Peyer's patch (tissue), 4 donors: ENCODE results near the gene C9orf50. TPM values are rescaled to one million over a fixed set of nuclear protein-coding genes. Genes with fewer than 3 reads are reported as not detected.

Source experiments
- DNase-seq, 3 donors: peaks; one replicate each; pipeline ENCODE4 v3.0.0-alpha.2; 2017 to 2019
- H3K27ac ChIP-seq, 4 donors: fragments of 200-600 bp; sonication (generic); one replicate each; pipeline ENCODE4 v1.5.1; 2016 to 2019
- H3K27me3 ChIP-seq, 2 donors: fragments of 200-600 bp; sonication (generic); one replicate each; pipeline ENCODE4 v1.5.1; 2019
- H3K36me3 ChIP-seq, 3 donors: fragments of 200-600 bp; sonication (generic); one replicate each; pipeline ENCODE4 v1.5.1; 2016 to 2019
- H3K4me1 ChIP-seq, 4 donors: fragments of 200-600 bp; sonication (generic); one replicate each; pipeline ENCODE4 v1.5.1; 2016 to 2019
- H3K4me3 ChIP-seq, 4 donors: fragments of 200-600 bp; sonication (generic); 1 replicate in 3 of 4; 2 replicates in 1 of 4; pipeline ENCODE4 v1.5.1; 2016 to 2019; ENCODE audit warnings: mild to moderate bottlenecking in 1 of 4
- H3K9me3 ChIP-seq, 4 donors: fragments of 200-600 bp; sonication (generic); one replicate each; pipeline ENCODE4 v1.5.1; 2016 to 2019; ENCODE audit warnings: mild to moderate bottlenecking in 1 of 4
- POLR2A ChIP-seq, 2 donors: fragments of 450-650 bp; IDR thresholded peaks; one replicate each; pipeline ENCODE4 v1.5.1; 2017; ENCODE audit warnings: antibody characterized with exemption in 2 of 2, mild to moderate bottlenecking in 2 of 2, moderate library complexity in 2 of 2
- total RNA-seq, 4 donors: library from RNA; depleted of rRNA; stranded (reverse); fragments of >200 nt; gene quantifications; one replicate each; pipeline ENCODE4 v1.1.0, GENCODE V29; 2016
- TF ChIP-seq, protein P1 (sequence below), 6 experiments: fragments of 450-650 bp in 4 of 6; fragments of 200-600 bp in 2 of 6; sonication (generic) in 1 of 6; IDR thresholded peaks; one replicate each; pipeline ENCODE4 v1.5.1; 2017 to 2019; ENCODE audit warnings: antibody characterized with exemption in 6 of 6, mild to moderate bottlenecking in 3 of 6, moderate library complexity in 1 of 6

C9orf50 gene
- total RNA-seq, 4 donors from 2014 or later = not detected

DNA sequence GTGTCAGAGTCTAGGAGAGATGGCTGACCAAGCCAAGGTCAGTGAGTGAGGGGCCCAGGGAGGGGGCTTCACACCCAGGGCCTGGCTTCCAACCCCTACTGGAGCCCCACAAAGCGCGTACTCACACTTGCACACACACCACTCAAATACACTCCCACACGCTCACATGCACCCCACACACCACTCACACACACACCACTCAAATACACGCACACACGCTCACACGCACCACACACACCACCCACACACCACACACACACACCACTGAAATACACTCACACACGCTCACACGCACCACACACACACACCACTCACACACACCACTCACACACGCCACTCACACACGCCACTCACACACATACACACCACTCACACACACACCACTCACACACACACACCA is 26.7 kb upstream of the C9orf50 start:
- no peaks in the 10 kb centered on the region for H3K4me1 ChIP-seq
- no peaks in the 10 kb centered on the region for H3K36me3 ChIP-seq
- TF ChIP-seq, protein P1, sequence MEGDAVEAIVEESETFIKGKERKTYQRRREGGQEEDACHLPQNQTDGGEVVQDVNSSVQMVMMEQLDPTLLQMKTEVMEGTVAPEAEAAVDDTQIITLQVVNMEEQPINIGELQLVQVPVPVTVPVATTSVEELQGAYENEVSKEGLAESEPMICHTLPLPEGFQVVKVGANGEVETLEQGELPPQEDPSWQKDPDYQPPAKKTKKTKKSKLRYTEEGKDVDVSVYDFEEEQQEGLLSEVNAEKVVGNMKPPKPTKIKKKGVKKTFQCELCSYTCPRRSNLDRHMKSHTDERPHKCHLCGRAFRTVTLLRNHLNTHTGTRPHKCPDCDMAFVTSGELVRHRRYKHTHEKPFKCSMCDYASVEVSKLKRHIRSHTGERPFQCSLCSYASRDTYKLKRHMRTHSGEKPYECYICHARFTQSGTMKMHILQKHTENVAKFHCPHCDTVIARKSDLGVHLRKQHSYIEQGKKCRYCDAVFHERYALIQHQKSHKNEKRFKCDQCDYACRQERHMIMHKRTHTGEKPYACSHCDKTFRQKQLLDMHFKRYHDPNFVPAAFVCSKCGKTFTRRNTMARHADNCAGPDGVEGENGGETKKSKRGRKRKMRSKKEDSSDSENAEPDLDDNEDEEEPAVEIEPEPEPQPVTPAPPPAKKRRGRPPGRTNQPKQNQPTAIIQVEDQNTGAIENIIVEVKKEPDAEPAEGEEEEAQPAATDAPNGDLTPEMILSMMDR (IDR thresholded peaks at IDR 0.05) = no peak
- TF ChIP-seq POLR2A (IDR thresholded peaks at IDR 0.05) = no peak
- H3K27ac ChIP-seq = no peak overlapping the region
- no peak for DNase-seq
- H3K27me3 ChIP-seq = no peaks in the 10 kb centered on the region
- no peak overlapping the region for H3K4me3 ChIP-seq
- H3K9me3 ChIP-seq = no peaks in the 10 kb centered on the region

DNA sequence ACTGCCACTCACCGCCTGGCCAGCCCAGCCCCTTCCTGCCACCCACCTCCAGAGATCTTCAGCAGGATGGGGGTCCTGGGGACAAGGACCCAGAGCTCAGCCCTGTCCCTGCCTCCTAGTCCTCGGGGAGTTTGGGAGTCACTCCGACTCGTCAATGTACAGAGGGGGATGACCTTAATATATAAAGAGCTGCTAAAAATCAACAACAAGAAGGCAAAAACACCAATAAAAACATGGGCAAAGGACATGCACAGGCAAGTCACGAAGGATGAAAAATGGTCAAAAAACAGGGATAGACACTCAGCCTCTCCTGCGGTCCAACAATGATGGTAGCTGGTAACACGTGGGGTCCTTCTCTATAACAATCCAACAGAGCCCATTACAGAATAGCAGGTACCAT is 25.8 kb upstream of the C9orf50 start:
- H3K4me1 ChIP-seq = no peaks in the 10 kb centered on the region
- DNase-seq = no peak
- TF ChIP-seq POLR2A (IDR thresholded peaks at IDR 0.05) = no peak
- TF ChIP-seq, protein P1 (IDR thresholded peaks at IDR 0.05) = no peak
- no peaks in the 10 kb centered on the region for H3K36me3 ChIP-seq
- no peaks in the 10 kb centered on the region for H3K9me3 ChIP-seq
- no peak overlapping the region for H3K27ac ChIP-seq
- H3K4me3 ChIP-seq = no peak overlapping the region
- no peaks in the 10 kb centered on the region for H3K27me3 ChIP-seq

DNA sequence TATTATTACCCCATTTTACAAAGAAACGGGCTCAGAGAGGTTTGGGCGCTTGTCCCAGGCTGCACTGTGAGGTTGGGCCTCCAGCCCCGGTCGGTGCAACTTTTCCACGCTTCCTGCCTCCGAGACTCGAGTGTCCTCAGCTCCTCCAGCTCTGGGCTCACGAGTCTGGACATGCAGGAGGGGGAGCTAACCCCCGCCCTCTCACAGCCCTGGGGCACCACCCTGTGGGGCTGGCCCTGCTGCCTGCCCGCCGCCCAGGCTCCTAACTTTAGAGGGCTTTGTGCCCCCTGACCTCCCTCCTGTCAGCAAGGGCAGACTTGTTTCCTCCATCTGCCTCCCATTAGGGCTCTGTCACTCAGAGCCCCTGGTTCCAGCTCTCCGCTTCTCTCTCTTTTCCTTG is 25.4 kb upstream of the C9orf50 start:
- DNase-seq = no peak
- Histone ChIP-seq H3K4me3 (no peak overlapping the region), H3K27ac (no peak overlapping the region), H3K36me3 (no peaks in the 10 kb centered on the region), H3K27me3 (no peaks in the 10 kb centered on the region), H3K4me1 (peaks cover 0 to 3% (median 2%) of the 10 kb centered on the region in 4 donors), H3K9me3 (no peaks in the 10 kb centered on the region)
- TF ChIP-seq POLR2A (IDR thresholded peaks at IDR 0.05) = no peak

DNA sequence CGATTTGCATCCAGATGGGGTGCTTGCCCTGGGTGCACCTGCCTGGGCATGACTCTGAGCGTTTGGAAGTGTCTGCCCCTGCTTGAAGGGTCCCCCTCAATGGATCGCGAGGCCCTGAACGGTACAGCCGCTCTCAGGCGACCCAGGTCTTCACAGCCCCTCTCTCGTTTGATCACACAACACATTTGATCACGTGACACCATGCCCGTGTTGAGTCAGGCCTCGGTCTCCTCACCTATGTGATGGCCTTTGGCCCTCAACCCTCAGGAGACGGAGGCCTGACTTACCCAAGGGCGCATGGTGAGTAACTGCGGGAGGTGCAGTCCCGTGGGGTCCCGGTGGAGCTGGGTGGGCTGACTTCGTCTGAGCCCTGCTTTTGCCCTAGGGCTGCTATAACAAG is 24.0 kb upstream of the C9orf50 start:
- peaks cover 0 to 17% (median 11%) of the 10 kb centered on the region in 4 donors for H3K4me1 ChIP-seq
- TF ChIP-seq, protein P1 (IDR thresholded peaks at IDR 0.05) = no peak
- TF ChIP-seq POLR2A (IDR thresholded peaks at IDR 0.05) = no peak
- H3K27ac ChIP-seq = no peak overlapping the region
- no peaks in the 10 kb centered on the region for H3K36me3 ChIP-seq
- no peak overlapping the region for H3K4me3 ChIP-seq
- no peaks in the 10 kb centered on the region for H3K27me3 ChIP-seq
- no peak for DNase-seq
- no peaks in the 10 kb centered on the region for H3K9me3 ChIP-seq

DNA sequence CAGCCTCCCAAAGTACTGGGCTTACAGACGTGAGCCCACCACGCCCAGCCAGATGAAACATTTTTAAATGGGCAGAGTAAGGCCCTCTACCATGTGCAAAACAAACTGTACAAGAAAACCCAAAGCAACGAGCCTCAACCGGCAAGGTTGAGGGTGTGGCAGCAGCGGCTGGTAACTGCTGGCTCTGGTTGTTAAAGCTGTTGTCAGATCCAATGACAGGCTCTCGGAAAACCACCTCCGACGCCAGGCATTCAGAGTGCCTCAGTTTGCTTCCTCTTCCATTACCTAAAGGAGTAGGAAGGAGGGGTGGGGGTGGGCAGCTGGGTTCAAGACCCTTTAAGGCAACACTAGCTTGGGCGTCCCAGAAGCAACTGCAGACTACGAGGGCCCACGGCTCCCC is 23.5 kb upstream of the C9orf50 start:
- no peak for DNase-seq
- TF ChIP-seq, protein P1 (IDR thresholded peaks at IDR 0.05) = no peak
- no peak for TF ChIP-seq POLR2A (IDR thresholded peaks at IDR 0.05)

DNA sequence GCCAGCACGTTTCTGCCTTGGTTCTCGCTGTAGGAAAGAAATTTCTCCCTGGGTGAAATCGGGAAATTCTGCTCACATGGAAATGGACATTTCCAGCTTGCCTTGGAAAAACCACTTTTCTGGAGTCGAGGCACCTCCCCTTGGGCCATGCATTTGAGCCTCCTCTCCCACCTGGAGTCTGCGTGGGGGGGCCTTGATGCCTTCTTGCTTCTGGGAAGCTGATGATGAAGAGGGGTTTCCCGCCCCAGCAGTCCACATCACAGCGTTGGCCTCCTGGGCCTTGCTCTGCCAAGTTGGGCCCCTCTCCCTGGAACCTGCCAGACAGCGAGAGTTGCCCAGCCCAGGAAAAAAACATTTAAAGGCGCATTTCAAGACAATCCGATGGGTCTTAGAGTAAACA is 22.8 kb upstream of the C9orf50 start:
- Histone ChIP-seq H3K4me1 (peaks cover 0 to 18% (median 11%) of the 10 kb centered on the region in 4 donors), H3K9me3 (no peaks in the 10 kb centered on the region), H3K27ac (no peak overlapping the region), H3K27me3 (no peaks in the 10 kb centered on the region), H3K4me3 (no peak overlapping the region), H3K36me3 (peaks cover 0 to 9% (median 0%) of the 10 kb centered on the region in 3 donors)
- TF ChIP-seq, protein P1 (IDR thresholded peaks at IDR 0.05) = no peak
- no peak for TF ChIP-seq POLR2A (IDR thresholded peaks at IDR 0.05)
- no peak for DNase-seq

More for the DNA sequence above, 23.5 kb upstream of the C9orf50 start:
- Histone ChIP-seq H3K36me3 (peaks cover 0 to 3% (median 0%) of the 10 kb centered on the region in 3 donors), H3K27me3 (no peaks in the 10 kb centered on the region), H3K4me3 (no peak overlapping the region), H3K27ac (no peak overlapping the region), H3K4me1 (peaks cover 0 to 18% (median 11%) of the 10 kb centered on the region in 4 donors), H3K9me3 (no peaks in the 10 kb centered on the region)
